Stimulated activated CD4-positive, alpha-beta T cell treated with anti-CD3 and anti-CD28 coated beads, TNF-alpha, amount 100 ng/mL, for 48 hours (primary cell): ENCODE data around the gene ABI3BP.

ENCODE experiments used
- DNase-seq, 3 donors: peaks; one replicate each; pipeline ENCODE4 v3.0.0-alpha.2; 2020; ENCODE audit warnings: low read depth in 3 of 3

Gene ABI3BP

DNA sequence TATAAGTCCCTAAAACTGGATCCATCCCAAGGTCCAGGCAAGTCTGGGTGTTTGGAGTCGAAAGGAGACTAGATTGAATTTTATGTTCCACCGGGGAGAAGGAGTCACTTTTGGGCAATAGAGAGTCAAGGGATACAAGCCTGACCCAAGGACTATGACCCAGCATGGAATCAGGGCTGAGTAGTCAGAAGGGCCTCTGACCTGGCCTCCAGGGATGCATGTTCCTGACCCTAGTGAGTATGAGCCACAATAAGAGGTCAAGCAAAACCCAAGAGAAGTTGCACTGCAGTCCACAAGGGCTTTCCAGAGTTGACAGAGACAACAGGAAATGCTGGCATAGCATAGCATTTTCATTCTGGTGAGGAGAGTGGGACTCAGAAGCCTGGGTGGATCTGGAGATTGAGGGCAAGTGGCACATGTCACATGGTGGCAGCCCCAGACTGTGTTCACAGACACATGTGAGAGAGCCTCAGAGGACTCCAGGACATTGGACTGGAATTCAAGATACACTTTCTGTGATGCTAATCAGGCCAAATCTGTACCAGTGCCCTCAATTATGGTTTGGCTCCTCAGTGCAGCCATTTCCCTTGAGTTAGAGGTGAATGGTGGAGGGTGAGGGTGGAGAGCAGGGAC is 217.0 kb downstream of the ABI3BP start:
- DNase-seq = no peak

- DNase-seq = no peak
Observed at GRCh38 chr3:100775669-100776068, 217.6 kb downstream of the ABI3BP start.

DNA sequence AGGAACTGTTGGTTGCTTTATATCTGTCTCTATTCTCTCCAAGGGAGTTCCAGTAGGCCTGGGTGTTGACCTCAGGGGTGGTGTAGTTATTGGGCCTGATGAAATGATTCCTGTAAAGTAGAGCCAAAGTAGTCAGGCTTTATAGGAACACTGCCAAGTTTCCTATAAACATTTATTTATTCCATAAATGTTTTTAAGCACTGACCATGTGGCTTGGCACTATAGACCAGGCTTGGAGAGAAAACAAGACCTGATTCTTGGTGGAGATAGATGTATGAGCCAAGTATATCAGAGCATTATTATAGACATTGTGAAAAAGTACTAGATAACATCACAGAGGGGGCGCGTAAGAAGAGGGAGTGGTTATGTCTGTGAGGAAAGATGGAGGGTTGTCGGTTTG is 218.0 kb downstream of the ABI3BP start:
- no peak for DNase-seq

DNA sequence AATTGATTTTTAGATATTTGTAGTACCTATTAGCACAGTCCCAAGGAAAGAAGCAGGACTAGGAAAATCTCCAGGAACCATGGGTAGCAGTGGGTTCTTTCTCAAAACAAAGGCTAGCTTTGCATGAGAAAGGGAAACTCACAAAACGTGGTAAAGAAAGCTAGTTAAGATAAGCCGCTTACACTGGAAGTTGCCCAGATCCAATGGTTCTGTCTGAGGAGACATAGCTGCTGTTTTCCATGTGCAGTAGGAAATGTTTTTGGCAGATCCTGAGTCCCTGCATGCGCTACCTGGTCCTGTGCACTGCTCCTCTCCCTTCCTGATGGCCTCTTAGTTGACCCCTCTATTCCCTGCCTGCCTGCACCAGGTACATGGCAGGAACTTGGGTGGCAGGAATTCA is 223.5 kb downstream of the ABI3BP start:
- DNase-seq = no peak

DNA sequence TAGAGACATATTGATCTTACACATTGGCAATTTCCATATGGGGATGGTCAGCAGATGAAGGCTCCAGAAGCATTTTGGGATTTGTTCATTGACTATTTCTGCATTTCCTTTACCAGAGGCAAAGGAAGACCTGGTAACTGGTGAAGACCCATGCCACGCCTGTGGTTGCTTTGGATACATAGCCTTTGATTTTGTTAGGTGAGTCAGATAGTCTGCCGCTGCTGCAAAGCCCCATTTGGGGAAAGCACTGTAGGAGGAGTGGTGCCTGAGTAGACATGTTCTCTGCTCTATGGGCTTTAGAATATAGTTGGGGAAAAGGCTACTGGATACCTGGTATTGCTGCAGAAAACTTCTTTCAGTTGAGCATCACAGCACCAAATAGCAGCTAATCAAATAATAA is 227.2 kb downstream of the ABI3BP start:
- DNase-seq = no peak

GRCh38 chr3:100765437-100765975 is 227.7 kb downstream of the ABI3BP start:
- no peak for DNase-seq

- DNase-seq = no peak
Observed at GRCh38 chr3:100761951-100762350, 231.3 kb downstream of the ABI3BP start.

- no peak for DNase-seq
Observed at GRCh38 chr3:100761211-100761942, 231.8 kb downstream of the ABI3BP start.

DNA sequence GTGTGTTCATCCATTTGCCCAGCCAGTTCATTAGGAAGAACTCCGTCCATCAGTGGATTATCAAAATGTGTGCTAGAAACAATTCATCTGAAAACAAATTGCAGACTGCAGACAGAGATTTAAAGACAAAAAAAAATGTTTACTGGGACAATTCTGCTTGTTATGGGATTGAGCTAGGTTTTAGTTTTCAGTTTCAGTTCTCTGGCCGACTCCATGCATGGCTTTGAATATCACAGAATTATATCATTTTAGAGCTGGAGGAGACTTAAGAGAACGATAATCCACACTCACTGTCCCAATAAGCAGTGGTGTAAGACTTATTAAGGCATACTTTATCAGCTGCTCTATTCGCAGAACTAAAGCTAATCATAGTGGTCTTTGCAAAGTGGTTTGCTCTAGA is 232.8 kb downstream of the ABI3BP start:
- no peak for DNase-seq

DNA sequence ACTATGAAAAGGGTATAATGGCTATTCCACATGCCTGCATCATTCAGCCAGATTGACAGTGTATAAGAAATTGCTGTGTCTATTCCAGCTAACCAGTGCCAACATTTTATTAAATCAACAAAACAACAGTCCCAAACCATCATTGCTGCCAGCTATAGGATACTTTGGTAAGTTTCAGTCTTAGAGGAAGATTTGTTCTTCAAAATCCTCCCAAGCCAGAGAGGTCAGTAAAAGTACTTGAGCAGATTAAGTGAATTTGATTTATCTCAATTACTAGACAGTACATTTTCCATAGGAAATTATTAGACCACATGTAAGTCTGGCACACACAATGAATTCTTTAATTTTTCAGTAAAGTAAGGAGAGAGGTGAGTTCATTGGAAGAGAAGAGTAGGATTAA is 233.3 kb downstream of the ABI3BP start:
- no peak for DNase-seq

DNA sequence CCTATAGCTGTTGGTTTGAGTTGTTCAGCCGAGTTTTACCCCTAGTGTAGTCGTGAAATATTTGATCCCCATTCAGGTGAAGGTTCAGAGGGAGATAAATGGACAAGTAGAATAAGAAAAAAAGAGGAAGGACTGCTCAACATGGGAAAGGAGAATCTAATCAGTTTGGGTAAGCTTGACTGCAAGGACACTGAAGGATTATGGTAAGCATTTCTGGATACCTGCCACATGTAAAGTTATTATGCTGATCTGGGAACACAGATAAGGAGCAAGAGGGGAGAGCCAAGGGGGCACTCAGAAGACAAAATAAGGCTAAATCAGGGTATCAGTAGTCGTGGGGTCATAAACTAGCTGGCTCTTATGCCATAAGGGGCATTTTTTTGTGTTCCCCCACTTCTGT is 234.1 kb downstream of the ABI3BP start:
- no peak for DNase-seq

- DNase-seq = no peak
Observed at GRCh38 chr3:100756441-100756840, 236.8 kb downstream of the ABI3BP start.

DNA sequence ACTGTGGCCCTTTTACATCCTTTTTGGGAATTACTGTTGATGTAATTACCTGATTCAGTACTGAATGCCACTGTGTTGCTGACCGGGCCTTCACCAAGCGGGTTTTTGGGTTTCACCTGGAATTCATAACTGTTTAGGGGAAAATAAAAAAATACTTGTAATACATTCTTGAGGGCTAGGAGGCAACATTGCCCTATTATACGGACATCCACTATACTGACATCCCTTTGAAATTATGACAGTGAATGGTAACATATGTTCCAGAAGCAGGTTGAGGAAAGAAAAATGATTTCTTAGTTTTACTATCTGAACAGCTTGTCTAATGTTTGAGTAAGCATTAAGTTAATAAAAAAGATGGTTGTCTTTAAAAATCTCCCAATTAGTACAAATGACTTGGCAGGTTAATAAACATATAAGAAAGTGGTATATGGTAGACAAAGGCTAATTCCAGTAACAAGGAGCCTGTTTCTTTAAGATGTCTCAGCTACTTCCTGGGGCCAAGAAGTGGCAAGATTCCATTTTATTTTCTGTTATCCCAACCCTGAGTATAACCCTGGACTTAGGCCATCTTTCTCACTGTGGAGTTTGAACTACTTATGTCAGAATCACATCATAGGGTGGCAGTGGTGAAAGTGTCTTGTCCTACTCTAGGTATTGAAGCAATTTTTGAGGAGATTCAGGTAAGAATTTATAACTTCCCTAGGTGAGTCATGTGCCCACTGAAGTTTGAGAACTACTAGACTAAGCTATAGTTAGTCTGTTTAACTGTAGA is 238.5 kb downstream of the ABI3BP start:
- no peak for DNase-seq

- DNase-seq = no peak
Observed at GRCh38 chr3:100753846-100754245, 239.4 kb downstream of the ABI3BP start.

GRCh38 chr3:100748967-100749366 is 244.3 kb downstream of the ABI3BP start:
- DNase-seq = no peak

GRCh38 chr3:100748220-100748619 is 245.0 kb downstream of the ABI3BP start:
- DNase-seq = no peak

GRCh38 chr3:100746092-100746491 is 247.1 kb downstream of the ABI3BP start:
- no peak for DNase-seq

GRCh38 chr3:100745617-100746016 is 247.6 kb downstream of the ABI3BP start:
- DNase-seq = no peak

DNA sequence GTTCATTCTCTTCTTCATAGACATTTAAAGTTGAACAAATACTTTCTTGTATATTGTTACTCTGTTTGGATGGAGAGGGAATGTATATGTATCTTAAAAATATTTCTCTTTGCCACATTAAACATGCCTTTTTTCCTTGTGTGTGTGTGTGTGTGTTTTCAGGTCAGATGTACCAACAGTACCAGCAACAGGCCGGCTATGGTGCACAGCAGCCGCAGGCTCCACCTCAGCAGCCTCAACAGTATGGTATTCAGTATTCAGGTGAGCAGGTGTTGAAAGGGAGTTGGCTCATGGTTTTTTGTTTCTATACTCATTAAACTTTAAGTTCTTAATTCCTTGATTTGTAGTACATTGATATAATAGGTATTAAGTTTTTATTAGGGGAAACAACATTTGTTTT is 248.6 kb downstream of the ABI3BP start:
- DNase-seq = no peak

GRCh38 chr3:100743535-100743934 is 249.7 kb downstream of the ABI3BP start:
- no peak for DNase-seq

GRCh38 chr3:100740207-100740606 is 253.0 kb downstream of the ABI3BP start:
- no peak for DNase-seq

- DNase-seq = no peak
Observed at GRCh38 chr3:100737334-100737733, 255.9 kb downstream of the ABI3BP start.

- DNase-seq = no peak
Observed at GRCh38 chr3:100732435-100732834, 260.8 kb downstream of the ABI3BP start.
